Ecto neural progenitor cell (in vitro differentiated cells): ENCODE results near the gene RHBDF2.

Experiments used
- DNase-seq: peaks from one replicate; pipeline ENCODE4 v3.0.0-alpha.2; 2018; ENCODE audit warnings: low spot score

RHBDF2 gene

GRCh38 chr17:76461765-76462555 is 39.3 kb downstream of the RHBDF2 start:
- peak; percentile 49 for DNase-seq

- no peak for DNase-seq
Measured at GRCh38 chr17:76459674-76460073, 41.5 kb downstream of the RHBDF2 start.

DNA sequence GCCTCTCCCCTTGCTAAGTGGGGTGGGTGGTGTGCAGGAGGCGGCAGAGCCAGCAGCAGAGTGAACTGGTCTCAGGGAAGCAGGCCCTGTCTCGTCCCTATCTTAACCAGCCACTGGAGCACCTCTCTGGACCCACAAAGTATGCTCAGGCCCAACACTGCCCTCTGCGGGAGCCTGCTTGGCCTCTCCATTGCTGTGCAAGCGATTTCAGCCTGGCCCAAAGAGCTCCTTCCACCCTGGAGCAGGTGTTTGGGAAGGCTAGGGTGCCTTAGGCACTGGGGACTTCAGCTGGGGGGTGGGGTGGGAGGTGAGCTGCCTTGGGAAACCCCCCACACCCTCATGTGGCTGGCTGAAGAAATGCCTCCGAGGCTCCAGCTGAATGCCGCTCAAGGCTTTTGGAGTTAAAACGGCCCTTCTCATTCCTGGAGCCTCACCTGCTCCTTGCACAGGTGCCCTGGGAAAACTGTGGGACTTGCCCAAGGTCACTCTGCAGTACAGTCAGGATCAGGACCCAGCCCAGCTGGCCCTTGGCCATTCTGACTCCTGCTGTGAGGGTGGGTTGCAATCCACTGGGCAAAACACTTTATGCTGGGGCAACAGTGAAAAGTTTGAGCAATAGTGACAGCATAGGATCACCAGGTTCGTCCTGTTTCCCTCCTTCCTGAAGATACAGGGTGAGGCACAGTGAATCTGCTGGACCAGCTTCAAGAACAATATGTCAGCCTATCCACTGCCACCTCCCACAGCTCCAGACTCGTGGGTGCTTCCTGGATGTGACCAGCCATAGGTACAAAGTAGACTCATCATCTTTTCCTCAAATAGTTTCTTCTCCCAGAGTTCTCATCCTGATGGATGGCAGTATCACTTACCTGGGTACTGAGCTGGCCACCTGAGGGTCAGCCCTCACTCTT is 42.4 kb downstream of the RHBDF2 start:
- peak; percentile 87 for DNase-seq

GRCh38 chr17:76453431-76453743 is 47.8 kb downstream of the RHBDF2 start:
- DNase-seq, result no peak

- DNase-seq, result peak; percentile 98
Measured at GRCh38 chr17:76452660-76453430, 48.4 kb downstream of the RHBDF2 start, which contains the start of gene UBE2O. Gene UBE2O (minus strand): TSS chr17:76453152. CDS start chr17:76453141, 11 bp downstream.

GRCh38 chr17:76452127-76452659 is 49.0 kb downstream of the RHBDF2 start:
- DNase-seq, result no peak

DNA sequence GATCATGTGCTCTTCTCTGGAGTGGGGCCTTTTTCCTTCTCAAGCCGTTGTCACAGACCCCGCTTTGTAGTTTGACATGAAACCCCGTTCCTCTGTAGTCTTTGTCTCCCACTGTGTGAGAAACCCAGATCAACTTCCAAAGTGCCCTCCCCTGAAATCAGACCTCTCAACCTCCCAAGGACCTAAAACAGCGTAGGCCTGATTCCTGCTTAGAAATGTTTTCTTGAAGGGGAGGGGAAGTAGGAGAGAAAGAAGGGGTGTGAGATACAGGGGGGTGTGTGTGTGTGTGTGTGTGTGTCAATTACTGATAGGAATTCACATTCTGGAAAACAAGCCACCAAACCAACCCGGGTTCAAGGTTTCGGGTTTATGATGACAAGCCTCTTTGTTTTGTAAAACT is 49.7 kb downstream of the RHBDF2 start:
- DNase-seq, result no peak

DNA sequence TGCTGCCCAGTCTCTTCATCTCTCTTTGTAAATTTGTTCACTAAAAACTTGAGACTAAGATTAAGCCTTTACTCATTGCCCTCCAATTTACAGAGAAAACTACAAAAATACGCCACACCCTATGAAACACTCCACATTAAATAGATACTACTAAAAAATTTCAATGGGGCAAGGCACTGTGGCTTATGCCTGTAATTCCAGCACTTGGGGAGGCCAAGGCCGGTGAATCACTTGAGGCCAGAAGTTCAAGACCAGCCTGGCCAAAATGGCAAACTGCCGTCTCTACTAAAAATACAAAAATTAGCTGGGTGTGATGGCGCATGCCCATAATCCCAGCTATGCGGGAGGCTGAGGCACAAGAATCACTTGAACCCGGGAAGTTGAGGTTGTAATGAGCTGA is 52.1 kb downstream of the RHBDF2 start:
- no peak for DNase-seq

- no peak for DNase-seq
Measured at GRCh38 chr17:76447931-76448652, 53.1 kb downstream of the RHBDF2 start.

DNA sequence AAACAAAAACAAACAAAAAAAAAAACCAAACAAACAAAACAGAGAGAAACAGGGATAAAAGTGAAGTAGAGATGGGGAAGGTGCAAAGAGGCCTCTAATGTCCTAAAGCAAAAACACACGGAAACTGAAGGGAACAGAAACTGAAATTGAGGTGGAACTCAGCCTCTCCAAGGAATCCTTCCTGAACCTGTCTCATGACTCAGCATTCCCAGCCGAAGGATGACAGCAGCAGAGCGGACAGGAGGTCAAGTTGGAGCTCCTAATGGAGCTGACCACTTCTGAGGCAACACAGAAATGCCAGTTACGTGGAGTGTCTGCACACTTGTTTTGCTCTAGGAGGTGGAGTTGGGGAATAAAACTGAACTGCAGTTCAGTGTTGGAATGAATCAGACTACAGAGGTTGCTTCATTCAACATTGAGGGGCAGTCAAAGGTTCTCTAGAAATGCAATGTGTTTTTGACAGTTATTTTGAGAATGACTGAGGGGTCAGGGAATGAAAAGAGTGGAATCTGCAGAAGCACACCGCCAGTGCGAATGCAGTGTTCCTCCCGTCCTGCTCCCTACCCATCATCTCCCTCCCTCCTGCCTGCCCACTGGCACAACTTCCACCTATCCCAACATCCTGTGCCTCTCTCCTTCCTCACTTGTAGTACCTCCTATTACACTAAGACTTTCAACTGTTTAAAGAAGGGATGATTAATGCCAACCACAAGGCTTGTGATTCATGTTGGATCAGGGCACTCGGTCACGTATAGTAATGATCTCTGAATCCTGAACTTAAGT is 54.6 kb downstream of the RHBDF2 start:
- no peak for DNase-seq

GRCh38 chr17:76445697-76446448 is 55.4 kb downstream of the RHBDF2 start:
- DNase-seq, result no peak

DNA sequence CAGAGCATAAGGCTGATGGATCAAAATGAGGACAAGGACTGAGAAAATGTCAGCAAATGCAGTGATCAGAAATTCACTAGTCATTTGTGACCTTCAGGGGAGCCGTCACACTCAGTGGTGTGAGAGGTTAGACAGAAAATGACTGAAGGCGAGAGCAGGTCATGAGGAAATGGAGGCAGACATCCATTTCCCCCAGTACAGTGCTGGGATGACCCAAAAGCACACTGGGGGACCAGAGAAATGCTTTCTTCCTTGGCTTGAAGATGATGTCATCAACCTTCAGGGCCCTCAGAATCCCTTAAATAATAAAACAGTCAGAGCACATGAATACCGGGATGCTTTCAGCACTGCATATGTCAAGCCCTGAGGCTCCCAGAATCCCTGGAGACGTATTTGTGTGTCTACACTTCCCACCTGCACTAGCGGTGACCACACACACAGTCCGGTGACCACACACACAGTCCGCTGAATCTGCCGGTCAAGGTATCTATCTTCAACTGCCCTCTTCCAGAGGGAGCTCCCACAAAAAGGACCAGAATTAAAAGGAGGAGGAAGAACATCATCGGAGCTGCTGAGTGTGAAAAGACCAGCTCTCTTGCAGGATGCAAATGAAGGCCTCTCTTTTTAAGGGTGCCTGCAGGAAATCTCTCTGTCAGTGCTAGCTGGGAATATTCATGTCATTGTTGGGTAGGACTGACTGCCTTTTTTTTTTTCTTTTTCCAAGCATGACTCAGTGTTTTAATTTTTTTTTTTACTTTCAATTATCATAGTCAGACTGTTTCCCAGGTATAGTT is 56.5 kb downstream of the RHBDF2 start:
- DNase-seq, result no peak

GRCh38 chr17:76442341-76443338 is 58.6 kb downstream of the RHBDF2 start:
- DNase-seq, result no peak

- DNase-seq, result no peak
Measured at GRCh38 chr17:76441686-76442340, 59.4 kb downstream of the RHBDF2 start.

- no peak for DNase-seq
Measured at GRCh38 chr17:76440751-76441362, 60.4 kb downstream of the RHBDF2 start.

GRCh38 chr17:76439314-76439928 is 61.8 kb downstream of the RHBDF2 start:
- DNase-seq, result no peak
